Colon (tissue), 2 donors: Measurements from ENCODE around the gene TBC1D10A.

ENCODE experiments used
- FAIRE-seq: peaks from 2 replicates; lab custom pipeline; 2012; peaks lifted over from hg19 to GRCh38; lab: Jason Lieb, UNC
- donor health status: control.
- donor health status: control.

Gene TBC1D10A

DNA sequence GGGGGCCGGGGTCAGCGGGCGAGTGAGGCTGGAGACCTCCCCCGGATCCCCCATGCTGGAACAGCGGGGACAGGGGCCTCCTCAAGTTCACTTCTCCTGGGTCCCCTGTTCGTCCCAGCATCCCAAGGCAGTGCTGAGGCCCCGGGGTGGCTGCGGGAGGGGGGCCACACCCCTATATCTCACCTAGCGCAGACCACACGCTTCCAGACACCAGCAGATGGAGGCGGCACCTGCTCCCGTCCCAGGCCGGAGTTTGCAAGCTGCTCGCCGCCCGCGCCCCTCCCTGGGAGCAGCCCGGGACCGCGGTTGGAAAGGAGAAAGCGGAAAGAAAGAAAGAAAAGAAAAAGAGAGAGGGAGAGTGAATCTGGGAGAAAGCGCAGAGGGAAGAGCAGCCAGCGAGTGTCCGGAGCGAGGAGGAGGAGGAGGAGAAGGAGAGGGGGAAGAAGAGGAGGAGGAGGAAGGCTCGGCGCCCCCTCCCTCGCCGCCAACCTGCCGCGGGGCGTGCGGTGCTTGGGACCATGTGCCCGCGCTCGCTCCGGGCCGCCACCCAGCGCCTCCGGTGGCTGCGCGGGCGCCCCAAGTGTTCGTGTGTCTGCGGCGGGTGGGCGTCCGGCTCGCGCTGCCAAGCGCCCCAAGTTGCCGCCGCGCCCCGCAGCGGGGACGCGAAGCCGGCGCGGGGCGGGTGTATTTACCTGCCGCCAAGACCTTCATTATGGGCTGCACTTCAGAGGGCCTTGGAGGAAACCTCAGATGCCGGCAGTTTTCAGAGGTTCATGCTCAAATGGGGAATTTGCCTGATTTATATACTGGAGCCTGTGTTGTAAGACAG, 80.5 kb downstream of the TBC1D10A start, which contains the start of gene LIF:
LIF (minus strand) TSS at position 775 of the 829 bp plus-strand sequence; CDS start at position 711, 64 bp downstream.
- FAIRE-seq = no peak

DNA sequence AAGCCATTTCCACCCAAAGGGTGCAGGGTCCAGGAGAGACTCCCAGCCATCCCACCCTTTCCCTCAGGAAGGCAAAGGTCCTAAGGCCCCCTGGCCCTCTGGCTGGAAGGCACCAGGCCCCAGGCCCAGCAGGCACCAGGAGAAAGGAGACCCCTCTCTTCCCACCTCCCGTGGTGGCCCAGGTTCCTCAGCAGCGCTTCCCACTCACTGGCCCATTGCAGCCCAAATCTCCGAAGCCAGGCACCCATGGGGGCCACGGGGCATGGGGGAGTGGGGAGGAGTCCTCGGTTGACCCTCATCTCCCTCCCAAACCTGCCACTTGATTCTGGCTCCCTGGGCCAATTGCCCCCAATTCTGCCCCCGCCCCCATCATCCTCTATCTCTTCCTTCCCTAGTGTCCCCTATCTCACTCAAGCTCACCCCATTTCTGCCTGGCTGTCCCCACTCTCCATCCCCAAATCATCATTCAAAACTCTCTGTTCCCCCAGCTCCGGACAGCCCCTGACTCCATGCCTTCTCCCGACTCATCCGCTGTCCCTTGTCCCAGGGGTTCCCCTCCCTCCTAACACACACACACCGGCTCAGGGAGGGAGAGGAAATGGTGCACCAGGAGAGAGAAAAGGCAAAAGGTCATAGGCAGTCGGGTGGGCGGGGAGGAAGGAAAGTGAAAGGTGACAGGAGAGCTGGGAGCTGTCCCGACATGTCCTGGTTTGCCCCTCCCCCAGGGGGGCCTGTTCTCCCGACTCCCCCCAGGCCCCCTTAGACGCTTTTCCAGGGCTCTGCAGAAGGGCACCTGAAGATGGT, 81.4 kb downstream of the TBC1D10A start:
- no peak for FAIRE-seq

DNA sequence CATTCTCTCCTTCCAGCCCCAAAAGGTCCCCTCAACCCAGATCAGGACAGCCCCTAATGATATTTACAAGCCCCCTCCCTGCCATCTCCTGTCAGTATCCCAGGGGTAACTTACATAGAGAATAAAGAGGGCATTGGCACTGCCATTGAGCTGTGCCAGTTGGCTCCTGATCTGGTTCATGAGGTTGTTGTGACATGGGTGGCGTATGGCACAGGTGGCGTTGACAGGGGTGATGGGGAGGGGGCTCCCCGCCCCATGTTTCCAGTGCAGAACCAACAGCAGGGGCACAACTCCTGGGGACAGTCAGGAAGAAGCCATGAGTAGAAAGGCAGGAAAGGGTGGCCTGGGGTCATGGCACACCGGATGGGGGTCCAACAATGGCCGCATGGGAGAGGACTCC, 82.1 kb downstream of the TBC1D10A start:
- no peak for FAIRE-seq

DNA sequence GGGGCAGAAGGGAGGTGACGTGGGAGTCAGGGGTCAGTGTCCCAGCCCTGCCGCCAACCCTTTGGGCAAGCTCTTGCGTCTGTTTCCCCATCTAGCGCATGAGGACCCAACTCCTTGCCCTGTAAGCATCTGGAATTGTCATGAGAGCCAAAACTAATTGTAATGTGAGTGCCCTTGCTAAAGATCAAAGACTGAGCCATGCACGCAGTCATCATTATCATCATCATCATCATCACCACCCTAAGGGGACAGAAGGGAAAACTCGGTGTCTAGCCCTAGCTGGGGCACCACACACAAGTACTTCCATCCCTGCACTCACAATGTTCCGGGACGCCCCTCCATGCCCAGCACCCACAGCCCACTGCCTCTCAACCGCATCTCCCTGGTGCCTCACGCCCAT, 82.7 kb downstream of the TBC1D10A start:
- no peak for FAIRE-seq

DNA sequence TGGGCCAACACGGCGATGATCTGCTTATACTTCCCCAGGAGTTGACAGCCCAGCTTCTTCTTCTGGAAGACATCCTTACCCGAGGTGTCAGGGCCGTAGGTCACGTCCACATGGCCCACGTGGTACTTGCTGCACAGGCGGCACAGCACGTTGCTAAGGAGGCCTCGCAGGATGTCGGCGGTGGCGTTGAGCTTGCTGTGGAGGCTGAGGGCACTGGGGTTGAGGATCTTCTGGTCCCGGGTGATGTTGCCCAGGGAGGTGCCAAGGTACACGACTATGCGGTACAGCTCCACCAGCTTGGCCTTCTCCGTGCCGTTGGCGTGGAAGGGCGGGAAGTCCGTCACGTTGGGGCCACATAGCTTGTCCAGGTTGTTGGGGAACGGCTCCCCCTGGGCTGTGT, 83.1 kb downstream of the TBC1D10A start:
- FAIRE-seq = no peak
